Measurements from ENCODE around the gene DLX6. TPM values are rescaled to one million over a fixed set of nuclear protein-coding genes. Genes with fewer than 3 reads are reported as not detected.

Gene DLX6
- total RNA-seq (not detected), polyA plus RNA-seq (not detected)
- long read RNA-seq, donor 1: 0 reads
- long read RNA-seq, donor 2: 0 reads
- long read RNA-seq, donor 3: 0 reads
- long read RNA-seq, donor 4: 0 reads
- long read RNA-seq, donor 5: 0 reads

GRCh38 chr7:97005183-97006054, at the start of gene DLX6:
Gene DLX6 (plus strand): TSS chr7:97005553. CDS start chr7:97005978, 425 bp downstream.
- ATAC-seq (ENCODE audit: insufficient read depth, low FRiP score): no peak

GRCh38 chr7:96959135-96959534, 46.2 kb upstream of the DLX6 start:
- no peak overlapping the region for H3K9ac ChIP-seq (ENCODE audit: insufficient read depth in 1 of 2, low read length in 2 of 2)
- no peaks in the 10 kb centered on the region for H3K4me1 ChIP-seq (ENCODE audit: control insufficient read depth in 5 of 5, insufficient read depth in 5 of 5, low read length in 5 of 5)
- ATAC-seq (ENCODE audit: insufficient read depth, low FRiP score) (no peak), DNase-seq (no peak)
- H3K27me3 ChIP-seq (ENCODE audit: control insufficient read depth in 3 of 3, insufficient read depth in 3 of 3, low read length in 2 of 3): peaks cover 0 to 2% (median 2%) of the 10 kb centered on the region in 3 donors
- H3K9me3 ChIP-seq (ENCODE audit: control insufficient read depth in 4 of 4, insufficient read depth in 3 of 4, low read length in 3 of 4): no peaks in the 10 kb centered on the region
- no peak overlapping the region for H3K27ac ChIP-seq (ENCODE audit: low read depth in 1 of 2, low read length in 1 of 2)
- H3K4me3 ChIP-seq: no peak overlapping the region
- no peak for TF ChIP-seq CTCF (IDR thresholded peaks at IDR 0.05; ENCODE audit: control extremely low read depth, extremely low read depth)
- H3K36me3 ChIP-seq (ENCODE audit: control insufficient read depth in 4 of 4, insufficient read depth in 4 of 4, low read length in 4 of 4): no peaks in the 10 kb centered on the region

More at GRCh38 chr7:97005183-97006054, at the start of gene DLX6:
- H3K27me3 ChIP-seq (ENCODE audit: control insufficient read depth in 3 of 3, insufficient read depth in 3 of 3, low read length in 2 of 3): peaks cover 40 to 89% (median 88%) of the 10 kb centered on the region in 3 donors
- H3K9ac ChIP-seq (ENCODE audit: insufficient read depth in 1 of 2, low read length in 2 of 2): no peak within 1 kb of the TSS
- H3K27ac ChIP-seq (ENCODE audit: low read depth in 1 of 2, low read length in 1 of 2): no peak within 1 kb of the TSS
- H3K4me3 ChIP-seq: peak within 1 kb of the TSS; percentile 24
- H3K36me3 ChIP-seq (ENCODE audit: control insufficient read depth in 4 of 4, insufficient read depth in 4 of 4, low read length in 4 of 4): no peaks in the 10 kb centered on the region
- H3K9me3 ChIP-seq (ENCODE audit: control insufficient read depth in 4 of 4, insufficient read depth in 3 of 4, low read length in 3 of 4): peaks cover 0 to 29% (median 0%) of the 10 kb centered on the region in 4 donors
- peak; percentile 69 to 78 (median 77) for DNase-seq
- H3K4me1 ChIP-seq (ENCODE audit: control insufficient read depth in 5 of 5, insufficient read depth in 5 of 5, low read length in 5 of 5): peaks cover 0 to 19% (median 6%) of the 10 kb centered on the region in 5 donors
- TF ChIP-seq CTCF (IDR thresholded peaks at IDR 0.05; ENCODE audit: control extremely low read depth, extremely low read depth): no peak
- WGBS, 2 donors: 3 to 4% methylated on average over 44 of the region's 44 CpGs

- 58 to 67% methylated on average over 9 of the region's 9 CpGs for WGBS, 2 donors
- no peak for ATAC-seq (ENCODE audit: insufficient read depth, low FRiP score)
- Histone ChIP-seq H3K36me3 (ENCODE audit: control insufficient read depth in 4 of 4, insufficient read depth in 4 of 4, low read length in 4 of 4) (no peaks in the 10 kb centered on the region), H3K4me3 (no peak overlapping the region), H3K9ac (ENCODE audit: insufficient read depth in 1 of 2, low read length in 2 of 2) (no peak overlapping the region), H3K27me3 (ENCODE audit: control insufficient read depth in 3 of 3, insufficient read depth in 3 of 3, low read length in 2 of 3) (peaks cover 0 to 6% (median 2%) of the 10 kb centered on the region in 3 donors), H3K9me3 (ENCODE audit: control insufficient read depth in 4 of 4, insufficient read depth in 3 of 4, low read length in 3 of 4) (peaks cover 0 to 2% (median 0%) of the 10 kb centered on the region in 4 donors), H3K27ac (ENCODE audit: low read depth in 1 of 2, low read length in 1 of 2) (no peak overlapping the region), H3K4me1 (ENCODE audit: control insufficient read depth in 5 of 5, insufficient read depth in 5 of 5, low read length in 5 of 5) (no peaks in the 10 kb centered on the region)
- TF ChIP-seq CTCF (IDR thresholded peaks at IDR 0.05; ENCODE audit: control extremely low read depth, extremely low read depth): no peak
- DNase-seq: no peak
These were observed 43.0 kb upstream of the DLX6 start for GRCh38 chr7:96962221-96962885.

Measured in lung (tissue), 16 donors.